Activated CD4-positive, alpha-beta T cell treated with anti-CD3 and anti-CD28 coated beads for 36 hours (primary cell): Measurements from ENCODE around the gene AGPAT3. TPM values are rescaled to one million over a fixed set of nuclear protein-coding genes. Genes with fewer than 3 reads are reported as not detected.

Experiments used
- ATAC-seq: fragments of 200-7000 bp; cut with Tn5 transposase; one replicate; pipeline ENCODE4 v1.10.0; 2021; ENCODE audit warnings: mild to moderate bottlenecking, moderate library complexity
- CTCF ChIA-PET: fragments of 350-600 bp; sonication (Branson Sonifier 250); formaldehyde crosslinking; loops from one replicate; lab custom pipeline; 2021; ENCODE audit warnings: antibody characterized with exemption; lab: Charles Lee
- POLR2A ChIA-PET: fragments of 350-600 bp; sonication (Branson Sonifier 250); formaldehyde crosslinking; loops from one replicate; lab custom pipeline; 2021; ENCODE audit warnings: antibody characterized with exemption, inconsistent platforms; lab: Charles Lee
- DNase-seq: peaks from one replicate; pipeline ENCODE4 v3.0.0-alpha.2; 2020
- H3K27ac Mint-ChIP-seq: one replicate; pipeline ENCODE4 v1.8.0; 2021; ENCODE audit warnings: mixed read lengths
- H3K27me3 Mint-ChIP-seq: one replicate; pipeline ENCODE4 v1.8.0; 2021; ENCODE audit warnings: mixed read lengths
- H3K36me3 Mint-ChIP-seq: one replicate; pipeline ENCODE4 v1.8.0; 2021; ENCODE audit warnings: low read depth, mixed read lengths
- H3K4me1 Mint-ChIP-seq: one replicate; pipeline ENCODE4 v1.8.0; 2021; ENCODE audit warnings: mixed read lengths
- H3K4me3 Mint-ChIP-seq: one replicate; pipeline ENCODE4 v1.8.0; 2021; ENCODE audit warnings: mild to moderate bottlenecking, moderate library complexity, mixed read lengths
- H3K9me3 Mint-ChIP-seq: one replicate; pipeline ENCODE4 v1.8.0; 2021; ENCODE audit warnings: low read depth, mixed read lengths
- intact Hi-C, 2 experiments: fragments of 100-400 bp; cut with DNase I in 1 of 2; cut with micrococcal nuclease in 1 of 2; formaldehyde crosslinking; loops; one replicate each; pipeline versions ENCODE4 v1.14.2 to v1.15.1; 2022 to 2024; cut with DNase I, micrococcal nuclease
- total RNA-seq, 2 experiments: library from RNA; stranded (reverse); gene quantifications; one replicate each; pipeline ENCODE4 v1.2.3, GENCODE V29; 2021

AGPAT3 gene
- total RNA-seq, 2 experiments from 2014 or later, result 73.5 to 90.7 TPM

GRCh38 chr21:43907751-43908150, 42.7 kb downstream of the AGPAT3 start:
- H3K27ac Mint-ChIP-seq, result peak overlapping the region; percentile 29
- POLR2A ChIA-PET, result no interaction called here

DNA sequence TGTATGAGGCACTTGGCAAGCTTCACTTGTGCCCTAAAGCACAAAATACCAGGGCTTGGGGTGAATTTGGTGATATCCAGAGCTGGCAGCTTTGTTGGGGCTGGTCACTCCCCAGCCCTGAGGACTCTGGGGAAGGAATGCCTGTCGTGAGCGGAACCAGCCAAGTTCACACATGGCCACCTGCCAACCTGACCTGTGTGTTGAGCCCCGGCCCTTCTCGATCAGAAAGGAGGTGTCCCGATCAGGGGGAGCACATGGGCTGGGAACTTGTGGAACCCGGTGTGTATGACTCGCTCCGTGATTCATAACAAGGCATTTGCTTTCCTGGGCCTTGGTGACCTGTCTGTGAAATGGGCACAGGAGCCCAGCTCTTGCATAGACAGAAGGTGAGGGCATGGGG, 43.1 kb downstream of the AGPAT3 start:
- DNase-seq (no peak), ATAC-seq (no peak)
- ChIA-PET POLR2A (interaction anchor here (0.7 kb wide), 1 partner anchor 14 kb away, joined by 3 read pairs; no protein-coding TSS in a partner anchor), CTCF (interaction anchor here (1.5 kb wide), 1 partner anchor 12 kb away, joined by 3 read pairs; no protein-coding TSS in a partner anchor)
- Mint-ChIP-seq H3K9me3 (peaks cover 8% of the 10 kb centered on the region), H3K36me3 (peaks cover 40% of the 10 kb centered on the region), H3K4me3 (no peak overlapping the region), H3K27me3 (no peaks in the 10 kb centered on the region), H3K4me1 (peaks cover 11% of the 10 kb centered on the region), H3K27ac (peak overlapping the region; percentile 29)
- intact Hi-C loops, result loop anchor here in 1 of 2 experiments (5.0 kb wide), 1 partner anchor 49 kb away; no protein-coding TSS in a partner anchor

More at GRCh38 chr21:43907751-43908150, 42.7 kb downstream of the AGPAT3 start:
- DNase-seq (no peak), ATAC-seq (no peak)
- Mint-ChIP-seq H3K27me3 (no peaks in the 10 kb centered on the region), H3K36me3 (peaks cover 37% of the 10 kb centered on the region), H3K9me3 (peaks cover 6% of the 10 kb centered on the region), H3K4me3 (no peak overlapping the region), H3K4me1 (peaks cover 13% of the 10 kb centered on the region)
- CTCF ChIA-PET, result interaction anchor here (1.5 kb wide), 1 partner anchor 11 kb away, joined by 3 read pairs; no protein-coding TSS in a partner anchor
- intact Hi-C loops, result loop anchor here in 1 of 2 experiments (5.0 kb wide), 1 partner anchor 50 kb away; no protein-coding TSS in a partner anchor

DNA sequence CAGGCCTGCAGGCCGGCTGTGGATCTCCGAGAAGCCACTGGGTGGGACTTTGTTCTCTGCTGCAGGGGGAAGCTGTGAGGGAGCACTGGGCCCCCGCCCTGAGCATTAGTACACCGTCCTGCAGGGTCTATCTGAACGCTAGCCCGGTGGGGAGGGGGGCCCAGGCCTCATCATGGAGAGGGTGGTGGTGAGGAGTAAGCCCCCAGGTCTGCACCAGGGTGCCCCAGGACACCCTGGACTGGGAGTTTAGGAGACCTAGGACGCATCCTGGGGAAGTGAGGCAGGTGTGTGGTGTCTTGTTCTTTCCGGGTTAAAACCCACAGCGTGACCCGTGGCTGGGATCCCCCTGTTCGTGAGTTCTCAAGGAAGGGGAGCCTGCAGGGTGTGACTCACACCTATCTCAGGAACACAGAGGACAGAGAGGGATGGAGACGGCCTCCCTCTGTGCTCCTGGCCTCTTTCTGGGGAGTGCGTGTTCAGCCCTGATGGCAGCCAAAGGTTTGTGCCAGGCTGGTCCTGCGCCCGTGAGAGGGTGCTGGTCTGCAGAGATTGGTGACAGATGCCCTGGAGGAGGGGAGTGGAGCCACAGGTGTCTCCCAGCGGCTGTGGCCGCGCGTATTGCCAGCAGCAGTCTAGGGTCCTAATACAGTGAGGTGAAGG, 44.8 kb downstream of the AGPAT3 start:
- ATAC-seq (no peak), DNase-seq (no peak)
- peaks cover 18% of the 10 kb centered on the region for H3K4me1 Mint-ChIP-seq
- H3K4me3 Mint-ChIP-seq, result no peak overlapping the region
- no peaks in the 10 kb centered on the region for H3K27me3 Mint-ChIP-seq
- ChIA-PET POLR2A (no interaction called here), CTCF (no interaction called here)
- peaks cover 35% of the 10 kb centered on the region for H3K36me3 Mint-ChIP-seq
- peaks cover 8% of the 10 kb centered on the region for H3K9me3 Mint-ChIP-seq
- intact Hi-C loops, result loop anchor here in 1 of 2 experiments (5.0 kb wide), 1 partner anchor 47 kb away; no protein-coding TSS in a partner anchor
- H3K27ac Mint-ChIP-seq, result peak overlapping the region; percentile 48

DNA sequence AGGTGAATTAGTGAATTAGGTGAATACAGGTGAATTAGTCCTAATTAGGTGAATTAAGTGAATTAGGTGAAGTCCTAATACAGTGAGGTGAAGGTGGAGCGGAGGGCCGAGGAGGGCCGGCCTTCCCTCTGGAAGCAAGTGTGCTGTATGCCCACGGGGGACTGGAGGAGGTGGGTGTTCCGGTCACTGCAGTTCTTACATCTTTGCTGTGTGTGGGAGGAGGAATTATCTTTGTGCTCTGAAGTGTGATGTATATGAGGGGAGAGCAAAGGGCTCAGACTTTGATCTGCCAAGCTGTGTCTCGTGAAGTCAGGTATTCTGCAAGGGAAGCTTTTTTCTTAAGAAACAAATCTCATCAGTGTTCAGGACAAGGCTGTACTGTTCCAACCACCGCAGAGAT, 45.4 kb downstream of the AGPAT3 start:
- peaks cover 8% of the 10 kb centered on the region for H3K9me3 Mint-ChIP-seq
- H3K27ac Mint-ChIP-seq, result no peak overlapping the region
- no peak for ATAC-seq
- intact Hi-C loops, result no loop called here
- POLR2A ChIA-PET, result no interaction called here
- peaks cover 18% of the 10 kb centered on the region for H3K4me1 Mint-ChIP-seq
- H3K27me3 Mint-ChIP-seq, result no peaks in the 10 kb centered on the region
- H3K4me3 Mint-ChIP-seq, result no peak overlapping the region
- DNase-seq, result no peak
- H3K36me3 Mint-ChIP-seq, result peaks cover 35% of the 10 kb centered on the region
- CTCF ChIA-PET, result no interaction called here

DNA sequence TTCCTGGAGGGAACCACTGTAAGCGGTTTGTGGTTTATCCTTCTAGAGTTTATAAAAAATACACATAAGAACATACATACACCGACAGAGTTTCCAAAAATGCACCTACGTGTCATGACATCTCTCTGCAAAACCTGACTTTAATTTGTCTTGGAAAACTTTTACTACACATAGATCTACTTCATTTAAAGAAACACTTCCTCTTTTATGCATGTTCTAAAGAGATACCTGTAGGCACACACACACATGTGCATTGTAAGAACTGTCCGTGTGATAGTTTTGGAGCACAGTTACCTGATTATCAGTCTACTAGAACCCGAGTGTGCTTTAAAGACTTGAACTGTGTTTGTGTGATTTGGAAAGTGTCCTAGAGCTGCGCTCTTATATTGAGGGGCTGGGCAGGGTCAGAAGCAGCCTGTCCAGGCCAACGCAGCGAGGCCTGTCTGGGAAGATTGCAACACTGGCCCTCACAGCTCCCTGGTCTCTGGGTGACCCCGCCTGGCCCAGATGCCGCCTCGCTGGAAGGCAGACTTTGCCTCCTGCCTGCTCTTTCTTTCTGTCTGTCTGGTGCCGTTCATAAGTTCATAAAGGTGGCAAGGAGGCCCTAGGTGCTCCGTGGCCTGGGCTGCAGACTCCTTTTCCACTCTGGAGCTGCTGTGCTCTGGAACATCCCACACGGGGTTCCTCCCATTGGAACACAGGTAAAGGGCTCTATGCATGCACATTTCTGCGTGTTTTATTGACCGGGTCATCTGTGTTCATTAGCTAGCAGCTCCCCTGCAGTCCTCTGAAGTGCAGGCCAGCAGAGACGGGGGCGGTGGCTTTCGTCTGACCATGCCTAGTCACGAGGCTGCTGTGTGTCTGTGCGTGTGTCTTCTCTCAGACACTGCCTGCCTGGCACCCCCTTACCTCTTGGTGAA, 46.3 kb downstream of the AGPAT3 start:
- ATAC-seq (no peak), DNase-seq (no peak)
- Mint-ChIP-seq H3K4me3 (no peak overlapping the region), H3K27ac (no peak overlapping the region), H3K36me3 (peaks cover 29% of the 10 kb centered on the region), H3K9me3 (peaks cover 8% of the 10 kb centered on the region), H3K27me3 (no peaks in the 10 kb centered on the region), H3K4me1 (peaks cover 22% of the 10 kb centered on the region)
- ChIA-PET POLR2A (no interaction called here), CTCF (interaction anchor here (0.5 kb wide), 1 partner anchor 176 kb away, joined by 3 read pairs; no protein-coding TSS in a partner anchor)
- intact Hi-C loops, result no loop called here

- no peak for DNase-seq
- no peaks in the 10 kb centered on the region for H3K27me3 Mint-ChIP-seq
- intact Hi-C loops, result no loop called here
- peaks cover 8% of the 10 kb centered on the region for H3K9me3 Mint-ChIP-seq
- H3K4me1 Mint-ChIP-seq, result peaks cover 27% of the 10 kb centered on the region
- ChIA-PET CTCF (interaction anchor here (0.5 kb wide), 1 partner anchor 177 kb away, joined by 3 read pairs; no protein-coding TSS in a partner anchor), POLR2A (no interaction called here)
- H3K36me3 Mint-ChIP-seq, result peaks cover 24% of the 10 kb centered on the region
- no peak overlapping the region for H3K4me3 Mint-ChIP-seq
- no peak overlapping the region for H3K27ac Mint-ChIP-seq
- no peak for ATAC-seq
Measured at GRCh38 chr21:43911935-43912487, 47.0 kb downstream of the AGPAT3 start.

GRCh38 chr21:43912500-43912899, 47.5 kb downstream of the AGPAT3 start:
- Mint-ChIP-seq H3K36me3 (peaks cover 22% of the 10 kb centered on the region), H3K27me3 (no peaks in the 10 kb centered on the region), H3K4me3 (no peak overlapping the region), H3K27ac (no peak overlapping the region), H3K9me3 (peaks cover 8% of the 10 kb centered on the region), H3K4me1 (peaks cover 31% of the 10 kb centered on the region)
- intact Hi-C loops, result no loop called here
- DNase-seq (no peak), ATAC-seq (no peak)
- CTCF ChIA-PET, result no interaction called here
- POLR2A ChIA-PET, result no interaction called here

DNA sequence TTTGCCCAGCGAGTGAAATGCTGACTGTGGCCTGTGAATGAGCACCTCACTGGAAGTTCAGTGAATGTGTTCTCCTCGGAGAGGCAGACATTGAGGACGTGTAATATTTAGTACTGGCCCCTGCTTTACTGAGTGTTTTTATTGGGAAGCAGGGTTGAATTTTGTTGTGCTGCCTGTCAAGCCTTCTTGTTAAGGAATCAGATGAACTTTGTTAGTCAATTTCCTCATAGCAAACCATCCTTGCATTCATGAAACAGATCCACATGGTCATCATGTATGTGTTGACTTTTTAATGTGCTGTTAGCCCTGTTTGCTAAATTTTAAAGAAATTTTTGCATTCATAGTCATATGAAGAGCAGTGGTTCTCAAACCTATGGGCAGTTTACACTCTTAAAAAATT, 47.9 kb downstream of the AGPAT3 start:
- peaks cover 22% of the 10 kb centered on the region for H3K36me3 Mint-ChIP-seq
- no peak for DNase-seq
- intact Hi-C loops, result no loop called here
- H3K27ac Mint-ChIP-seq, result no peak overlapping the region
- H3K9me3 Mint-ChIP-seq, result peaks cover 8% of the 10 kb centered on the region
- POLR2A ChIA-PET, result no interaction called here
- no peak for ATAC-seq
- no peaks in the 10 kb centered on the region for H3K27me3 Mint-ChIP-seq
- peaks cover 33% of the 10 kb centered on the region for H3K4me1 Mint-ChIP-seq
- CTCF ChIA-PET, result no interaction called here
- no peak overlapping the region for H3K4me3 Mint-ChIP-seq

DNA sequence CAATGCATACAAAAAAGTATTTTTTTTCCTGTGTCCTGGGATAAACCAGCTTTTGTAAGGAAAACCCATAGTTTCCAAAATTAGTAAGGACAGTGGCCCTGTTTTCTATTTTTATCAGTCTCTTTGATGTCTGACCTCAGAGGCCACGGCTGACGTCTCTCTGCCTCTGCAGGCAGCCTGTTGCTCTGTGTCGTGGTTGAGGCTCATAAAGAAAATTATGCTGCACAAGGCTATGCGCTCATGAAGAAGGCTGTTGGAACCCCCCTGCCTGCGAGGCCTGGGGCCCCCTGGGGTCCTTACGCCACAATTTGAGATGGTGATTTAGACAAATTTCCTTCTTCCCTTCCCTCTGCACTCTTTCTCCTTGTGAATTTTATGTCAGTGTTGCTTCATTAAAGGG, 48.9 kb downstream of the AGPAT3 start:
- no peaks in the 10 kb centered on the region for H3K27me3 Mint-ChIP-seq
- DNase-seq (peak; percentile 47), ATAC-seq (no peak)
- peak overlapping the region; percentile 49 for H3K27ac Mint-ChIP-seq
- H3K9me3 Mint-ChIP-seq, result peaks cover 8% of the 10 kb centered on the region
- peaks cover 23% of the 10 kb centered on the region for H3K36me3 Mint-ChIP-seq
- POLR2A ChIA-PET, result no interaction called here
- CTCF ChIA-PET, result interaction anchor here (0.7 kb wide), 1 partner anchor 35 kb away, joined by 3 read pairs; no protein-coding TSS in a partner anchor
- H3K4me1 Mint-ChIP-seq, result peaks cover 42% of the 10 kb centered on the region
- no peak overlapping the region for H3K4me3 Mint-ChIP-seq
- intact Hi-C loops, result no loop called here

- Mint-ChIP-seq H3K27me3 (no peaks in the 10 kb centered on the region), H3K27ac (peak overlapping the region; percentile 20), H3K36me3 (peaks cover 30% of the 10 kb centered on the region), H3K9me3 (peaks cover 8% of the 10 kb centered on the region), H3K4me3 (peak overlapping the region; percentile 81), H3K4me1 (peaks cover 53% of the 10 kb centered on the region)
- intact Hi-C loops, result loop anchor here (5.0 kb wide), 2 partner anchors 46 to 104 kb away; no protein-coding TSS in a partner anchor
- DNase-seq (no peak), ATAC-seq (no peak)
- POLR2A ChIA-PET, result no interaction called here
- CTCF ChIA-PET, result interaction anchor here (1.2 kb wide), 1 partner anchor 23 kb away, joined by 3 read pairs; no protein-coding TSS in a partner anchor
Measured at GRCh38 chr21:43916076-43916475, 51.1 kb downstream of the AGPAT3 start.
